HT1080 (cell line): ENCODE results near the gene ADH1A. TPM values are rescaled to one million over a fixed set of nuclear protein-coding genes. Genes with fewer than 3 reads are reported as not detected.
"Not testable (repeated sequence)": the region's sequence is repeated elsewhere in the genome, so short reads cannot be mapped to it uniquely, and the experiment has no call there.

ENCODE experiments used
- DNase-seq: peaks from one replicate; pipeline ENCODE4 v3.0.0-alpha.2; 2015; ENCODE audit warnings: low read depth
- polyA plus RNA-seq, 2 experiments: library from polyadenylated mRNA; depleted of rRNA; stranded (reverse); fragments of >200 nt; gene quantifications; 2 replicates each; pipeline ENCODE4 v1.2.3, GENCODE V29; 2015
- total RNA-seq: library from RNA; depleted of rRNA; stranded (reverse); fragments of >200 nt; shearing (Covaris generic); gene quantifications from 2 replicates; pipeline ENCODE4 v1.2.3, GENCODE V29; 2014; rRNA removed

Gene ADH1A
- total RNA-seq: not detected in 2 replicates
- polyA plus RNA-seq (2015; cell fraction: cytosol; rRNA removed): not detected in 2 replicates
- not detected in 2 replicates for polyA plus RNA-seq (2015; cell fraction: nucleus; rRNA removed)

DNA sequence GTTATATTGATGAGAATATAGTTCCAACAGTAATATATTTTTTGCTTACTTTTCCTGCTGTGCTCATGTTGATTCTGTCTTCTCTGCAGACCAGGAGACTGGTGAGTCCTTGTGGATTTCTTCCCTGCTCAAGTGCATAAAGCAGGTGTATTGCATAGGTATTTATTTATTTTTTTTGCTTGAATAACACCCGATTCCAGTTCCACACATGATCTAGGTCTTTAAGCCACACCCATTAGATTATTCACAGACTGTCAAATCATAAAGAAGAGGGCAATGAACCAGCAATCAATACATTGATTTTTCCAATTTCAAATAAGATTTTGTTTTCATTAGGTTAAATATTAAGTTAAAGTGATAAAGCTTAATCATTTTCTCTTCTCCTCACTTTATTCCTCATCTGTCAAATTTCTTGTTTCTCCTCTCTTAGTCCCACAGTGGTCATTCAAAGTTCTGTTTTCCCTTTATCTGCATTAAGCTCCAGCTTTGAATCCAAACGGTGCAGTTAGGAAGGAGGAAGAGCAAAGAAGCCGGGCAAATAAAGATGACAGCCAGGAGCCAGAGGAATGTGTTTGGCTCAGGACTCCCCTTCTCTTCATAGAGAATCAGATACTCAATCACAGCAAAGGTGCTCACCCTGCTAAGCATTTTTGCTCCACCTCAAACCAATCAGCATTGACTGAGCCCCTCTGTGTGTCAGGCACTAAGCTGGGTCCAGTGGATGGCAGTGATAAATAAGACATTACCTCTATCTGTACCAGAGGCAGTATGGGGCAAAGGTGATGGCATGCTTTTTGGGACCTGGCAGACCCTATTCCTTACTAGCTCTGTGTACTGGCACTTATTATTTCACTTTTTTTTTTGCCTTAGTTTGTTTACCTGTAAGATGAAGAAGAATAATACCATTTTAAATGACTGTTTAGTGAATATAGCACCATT lies at the start of gene ADH1A:
Gene ADH1A (minus strand): TSS at position 138 of the 939 bp plus-strand sequence. CDS start 71 bp downstream, at position 67.
- DNase-seq: no peak

DNA sequence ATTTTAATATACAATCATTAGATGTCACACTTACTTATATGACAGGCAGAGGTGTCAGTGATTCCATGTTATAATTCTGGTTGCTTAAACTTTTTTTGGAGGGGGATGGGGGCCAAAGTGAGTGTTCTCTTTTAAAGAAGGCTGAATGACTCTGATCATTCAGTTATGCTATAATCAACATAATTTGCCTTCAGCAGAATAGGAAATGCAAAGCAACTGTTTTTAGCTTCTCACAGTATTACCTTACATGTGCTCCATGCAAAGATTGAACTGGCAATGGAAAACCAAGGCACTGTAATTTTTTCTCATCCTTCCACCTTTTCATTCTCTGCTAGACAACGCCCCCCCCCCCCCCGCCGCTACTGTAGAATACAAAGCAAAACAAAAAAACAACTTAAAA lies 48.4 kb upstream of the ADH1A start:
- no peak for DNase-seq

DNA sequence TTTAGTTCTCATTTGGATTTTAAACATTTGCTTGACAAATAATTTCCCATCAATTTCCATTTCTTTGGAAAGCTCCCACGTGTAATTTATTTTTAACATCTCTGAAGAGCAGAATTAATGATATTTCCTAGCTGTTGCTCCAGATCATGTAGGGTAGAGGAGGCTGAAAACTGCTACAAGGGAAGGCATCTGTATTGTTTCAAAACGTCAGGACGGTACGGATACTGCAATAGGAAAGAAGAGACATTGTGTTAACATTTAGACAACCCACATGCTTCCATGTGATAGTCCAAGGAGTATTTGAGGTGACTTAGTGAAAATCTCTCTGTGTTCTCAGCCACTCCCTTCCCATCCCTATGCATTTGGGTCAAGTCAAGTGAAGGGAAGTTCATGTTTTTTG lies 45.8 kb upstream of the ADH1A start:
- DNase-seq: no peak

DNA sequence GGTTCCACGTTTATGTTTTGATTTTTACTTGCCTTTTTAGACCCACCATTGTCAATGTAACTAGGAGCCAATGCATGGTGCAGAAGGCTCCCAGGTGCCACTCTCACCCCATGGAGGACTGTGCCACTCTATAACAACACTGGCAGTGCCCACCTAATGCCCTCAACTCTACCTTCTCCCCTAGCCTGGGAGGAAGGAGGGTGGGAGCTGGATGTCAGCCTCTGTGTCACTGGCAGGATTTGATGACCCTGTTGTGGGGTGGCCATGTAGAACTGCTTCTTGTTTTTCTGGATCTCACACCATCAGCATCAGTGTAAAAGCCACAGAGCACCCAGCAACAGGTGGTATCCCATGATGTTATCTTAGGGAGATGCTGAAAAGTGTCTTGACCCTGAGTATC lies 44.1 kb upstream of the ADH1A start:
- DNase-seq: no peak

GRCh38 chr4:99330648-99331047 lies 39.9 kb upstream of the ADH1A start:
- DNase-seq: no peak

- no peak for DNase-seq
Observed at GRCh38 chr4:99329876-99330275, 39.1 kb upstream of the ADH1A start.

GRCh38 chr4:99324979-99325378 lies 34.2 kb upstream of the ADH1A start:
- DNase-seq: no peak

- DNase-seq: no peak
Observed at GRCh38 chr4:99324361-99324760, 33.6 kb upstream of the ADH1A start.

GRCh38 chr4:99323756-99324155 lies 33.0 kb upstream of the ADH1A start:
- no peak for DNase-seq

- DNase-seq: no peak
Observed at GRCh38 chr4:99321241-99322191, 30.7 kb upstream of the ADH1A start, which contains the start of gene ADH1B. TSS of gene ADH1B (minus strand) at chr4:99321401. CDS start at chr4:99321331, 70 bp downstream.

- not testable (repeated sequence) for DNase-seq
Observed at GRCh38 chr4:99317811-99318210, 27.0 kb upstream of the ADH1A start.

DNA sequence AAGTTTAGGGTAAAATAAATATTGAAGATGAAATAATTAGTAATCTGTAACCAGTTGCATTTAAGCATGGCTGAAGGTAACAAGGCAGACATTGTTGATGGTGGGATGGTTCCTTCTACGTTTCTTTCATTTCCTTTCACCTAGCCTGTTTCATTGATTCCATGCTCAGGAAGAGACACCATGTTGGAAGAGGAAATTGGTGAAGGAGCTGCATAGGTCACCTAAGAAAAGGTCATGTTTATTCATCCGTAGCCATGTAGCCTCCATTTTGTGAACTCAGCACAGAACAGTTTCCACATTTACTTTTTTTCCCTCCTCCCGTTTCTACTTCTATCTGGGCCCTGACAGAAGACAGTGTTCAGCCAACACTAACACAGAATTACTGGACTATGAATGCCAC lies 26.6 kb upstream of the ADH1A start:
- no peak for DNase-seq

- DNase-seq: no peak
Observed at GRCh38 chr4:99315839-99316238, 25.1 kb upstream of the ADH1A start.

GRCh38 chr4:99314211-99314610 lies 23.4 kb upstream of the ADH1A start:
- DNase-seq: no peak

- DNase-seq: no peak
Observed at GRCh38 chr4:99310389-99310788, 19.6 kb upstream of the ADH1A start.

DNA sequence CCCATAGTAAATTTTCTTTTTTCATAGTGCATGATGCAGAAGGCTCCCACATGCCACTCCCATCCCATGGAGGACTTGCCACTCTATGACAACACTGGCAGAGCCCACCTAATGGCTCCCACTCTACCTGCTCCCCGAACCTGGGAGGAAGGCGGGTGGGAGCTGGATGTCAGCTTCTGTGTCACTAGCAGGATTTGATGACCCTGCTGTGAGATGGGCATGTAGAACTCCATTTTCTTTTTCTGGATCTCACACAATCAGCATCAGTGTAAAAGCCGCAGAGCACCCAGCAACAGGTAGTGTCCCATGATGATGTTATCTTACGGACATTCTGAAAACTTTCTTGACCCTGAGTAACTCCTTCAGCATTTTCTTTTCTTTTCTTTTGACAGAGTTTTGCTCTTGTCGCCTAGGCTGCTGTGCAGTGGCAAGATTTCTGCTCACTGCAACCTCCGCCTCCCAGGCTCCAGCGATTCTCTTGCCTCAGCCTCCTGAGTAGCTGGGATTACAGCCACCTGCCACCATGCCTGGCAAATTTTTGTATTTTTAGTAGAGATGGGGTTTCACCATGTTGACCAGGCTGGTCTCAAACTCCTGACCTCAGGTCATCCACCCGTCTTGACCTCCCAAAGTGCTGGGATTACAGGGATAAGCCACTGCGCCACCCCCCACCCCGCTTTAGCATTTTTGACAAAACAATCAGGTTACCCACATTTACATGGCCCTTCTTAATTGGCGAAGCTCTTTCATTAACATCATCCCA lies 15.0 kb upstream of the ADH1A start:
- DNase-seq: no peak

- DNase-seq: no peak
Observed at GRCh38 chr4:99301376-99302164, 10.8 kb upstream of the ADH1A start.

DNA sequence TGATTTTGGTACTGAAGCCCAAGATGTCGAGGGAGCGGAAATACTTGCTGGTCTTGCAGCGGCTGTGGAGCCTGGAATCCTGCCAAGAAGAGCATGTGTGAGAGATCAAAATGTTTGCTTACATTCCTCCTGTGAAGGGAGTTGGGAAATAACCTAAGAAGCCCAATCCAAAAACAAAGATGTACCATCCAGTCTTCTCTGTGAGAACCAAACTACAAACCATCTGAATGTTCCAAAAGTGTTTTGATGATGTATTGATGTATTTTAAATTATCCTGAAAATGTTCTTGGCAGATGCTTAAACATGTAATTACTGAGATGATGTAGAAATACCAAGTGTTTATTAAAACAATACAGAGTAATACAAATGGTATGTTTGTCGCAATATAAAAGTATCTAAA lies 10.1 kb upstream of the ADH1A start:
- no peak for DNase-seq

GRCh38 chr4:99293357-99293756 lies 2.6 kb upstream of the ADH1A start:
- DNase-seq: no peak

DNA sequence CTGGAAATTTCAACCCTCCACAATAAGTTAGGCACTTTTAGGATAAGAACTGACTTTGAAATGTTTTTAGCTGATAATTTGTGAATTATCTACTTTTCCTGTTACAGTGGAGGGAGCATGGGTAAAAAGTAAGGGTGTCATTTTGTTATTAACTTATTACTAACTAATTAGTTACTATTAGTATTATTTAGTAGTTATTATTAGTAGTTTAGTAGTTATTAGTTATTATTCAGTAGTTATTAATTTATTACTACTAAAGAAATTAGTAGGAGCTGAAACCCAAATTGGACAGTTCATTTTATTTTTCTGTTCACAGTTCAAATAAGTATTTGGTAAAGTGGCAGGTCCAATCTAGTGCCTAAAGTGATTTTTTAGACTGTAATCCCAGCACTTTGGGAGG lies 5.4 kb downstream of the ADH1A start:
- no peak for DNase-seq
